CMK (cell line): ENCODE results near the gene OR2T35.
"Not testable (repeated sequence)": the region's sequence is repeated elsewhere in the genome, so short reads cannot be mapped to it uniquely, and the experiment has no call there.

Experiments used
- DNase-seq: peaks from one replicate; pipeline ENCODE4 v3.0.0-alpha.2; 2010; ENCODE audit warnings: low read depth

OR2T35 gene, protein sequence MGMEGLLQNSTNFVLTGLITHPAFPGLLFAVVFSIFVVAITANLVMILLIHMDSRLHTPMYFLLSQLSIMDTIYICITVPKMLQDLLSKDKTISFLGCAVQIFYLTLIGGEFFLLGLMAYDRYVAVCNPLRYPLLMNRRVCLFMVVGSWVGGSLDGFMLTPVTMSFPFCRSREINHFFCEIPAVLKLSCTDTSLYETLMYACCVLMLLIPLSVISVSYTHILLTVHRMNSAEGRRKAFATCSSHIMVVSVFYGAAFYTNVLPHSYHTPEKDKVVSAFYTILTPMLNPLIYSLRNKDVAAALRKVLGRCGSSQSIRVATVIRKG

GRCh38 chr1:248645178-248645577 lies at the start of gene OR2T35:
Gene OR2T35, minus strand, starts transcription at chr1:248645278. Its CDS starts 6,020 bp downstream, at chr1:248639258.
- not testable (repeated sequence) for DNase-seq

DNA sequence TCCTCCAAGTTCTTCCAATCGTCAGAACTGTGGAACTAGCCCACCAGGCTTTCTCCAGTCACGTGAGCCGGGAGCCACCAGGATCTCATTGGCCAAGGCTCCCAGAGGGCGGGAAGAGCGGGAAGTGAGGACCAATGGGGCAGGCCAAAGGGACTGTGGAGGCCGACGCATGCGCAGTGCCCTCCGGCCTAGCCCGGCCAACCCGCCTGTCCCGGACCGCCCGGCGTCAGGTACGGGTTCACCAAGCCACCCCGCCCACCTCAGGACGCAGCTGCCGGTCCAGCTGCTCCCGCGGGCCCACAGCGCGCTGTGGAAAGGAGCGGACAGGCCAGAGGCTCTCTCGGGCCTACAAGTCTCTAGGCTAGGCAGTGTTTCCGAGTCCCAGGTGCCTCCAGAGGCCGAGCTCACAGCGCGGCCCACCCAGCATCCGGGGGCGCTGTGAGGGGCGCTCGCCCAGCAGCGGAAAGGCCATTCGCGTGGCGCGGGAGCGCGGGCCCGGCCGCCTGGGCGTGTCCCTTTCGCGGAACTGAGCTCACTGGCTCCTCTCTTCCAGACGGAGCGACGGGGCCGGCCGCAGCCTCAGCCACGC lies 46.6 kb upstream of the OR2T35 start:
- DNase-seq, result no peak

DNA sequence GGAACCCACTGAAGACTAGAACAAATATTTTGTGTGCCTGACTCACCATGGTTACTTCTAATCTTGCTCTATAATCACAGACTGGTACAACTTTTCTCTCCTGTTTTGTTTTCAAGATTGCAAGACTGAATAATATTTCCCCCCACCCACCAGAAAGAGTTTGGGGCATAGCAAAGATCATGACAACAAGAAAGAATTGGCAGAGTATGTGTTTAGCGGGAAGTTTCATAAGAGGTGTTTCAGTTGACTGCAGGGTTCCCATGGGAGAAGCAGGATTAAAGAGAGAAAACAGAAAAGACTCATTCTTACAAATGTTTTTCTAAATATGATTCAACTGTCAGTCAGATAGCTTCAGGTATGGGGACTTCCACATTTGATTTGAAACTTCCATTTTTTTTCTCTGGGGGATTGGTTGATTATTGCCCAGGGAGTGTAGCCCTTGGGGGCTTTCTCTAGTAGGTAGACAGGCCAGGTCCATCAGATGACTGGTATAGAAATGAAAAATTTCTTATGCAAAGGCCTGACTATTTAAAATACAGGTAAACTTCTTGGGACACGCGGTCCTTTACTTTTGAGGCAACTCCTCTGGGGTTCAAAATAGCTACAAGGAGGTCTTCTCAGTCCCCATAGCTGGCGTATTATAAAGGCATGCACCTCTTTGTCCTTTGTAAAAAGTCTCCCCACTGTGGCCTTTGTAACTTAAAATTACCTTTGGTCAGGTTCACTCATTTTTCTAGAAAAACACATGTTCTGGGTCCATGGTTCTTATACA lies 43.6 kb upstream of the OR2T35 start:
- DNase-seq, result no peak

DNA sequence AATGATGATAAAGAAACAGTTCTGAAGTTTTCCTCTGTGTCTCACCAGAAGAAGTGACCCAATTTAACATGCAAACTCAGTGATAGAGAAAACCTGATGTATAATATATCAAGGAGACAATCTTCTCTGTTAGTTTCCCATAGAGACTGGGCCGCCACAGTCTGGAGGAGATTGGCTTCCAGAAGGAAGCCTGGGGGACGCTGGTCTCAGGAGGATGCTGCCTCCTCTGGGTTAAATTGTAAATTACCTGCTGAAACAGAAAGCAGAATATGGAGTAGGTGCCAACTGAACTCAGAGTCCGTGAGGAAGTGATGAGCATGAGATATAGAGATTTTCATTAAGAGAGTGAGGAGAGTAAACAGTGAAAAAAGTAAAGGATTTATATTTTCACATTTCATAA lies 41.7 kb upstream of the OR2T35 start:
- no peak for DNase-seq

GRCh38 chr1:248681651-248682050 lies 36.6 kb upstream of the OR2T35 start:
- DNase-seq, result no peak

- DNase-seq, result no peak
Observed at GRCh38 chr1:248670003-248670402, 24.9 kb upstream of the OR2T35 start.

DNA sequence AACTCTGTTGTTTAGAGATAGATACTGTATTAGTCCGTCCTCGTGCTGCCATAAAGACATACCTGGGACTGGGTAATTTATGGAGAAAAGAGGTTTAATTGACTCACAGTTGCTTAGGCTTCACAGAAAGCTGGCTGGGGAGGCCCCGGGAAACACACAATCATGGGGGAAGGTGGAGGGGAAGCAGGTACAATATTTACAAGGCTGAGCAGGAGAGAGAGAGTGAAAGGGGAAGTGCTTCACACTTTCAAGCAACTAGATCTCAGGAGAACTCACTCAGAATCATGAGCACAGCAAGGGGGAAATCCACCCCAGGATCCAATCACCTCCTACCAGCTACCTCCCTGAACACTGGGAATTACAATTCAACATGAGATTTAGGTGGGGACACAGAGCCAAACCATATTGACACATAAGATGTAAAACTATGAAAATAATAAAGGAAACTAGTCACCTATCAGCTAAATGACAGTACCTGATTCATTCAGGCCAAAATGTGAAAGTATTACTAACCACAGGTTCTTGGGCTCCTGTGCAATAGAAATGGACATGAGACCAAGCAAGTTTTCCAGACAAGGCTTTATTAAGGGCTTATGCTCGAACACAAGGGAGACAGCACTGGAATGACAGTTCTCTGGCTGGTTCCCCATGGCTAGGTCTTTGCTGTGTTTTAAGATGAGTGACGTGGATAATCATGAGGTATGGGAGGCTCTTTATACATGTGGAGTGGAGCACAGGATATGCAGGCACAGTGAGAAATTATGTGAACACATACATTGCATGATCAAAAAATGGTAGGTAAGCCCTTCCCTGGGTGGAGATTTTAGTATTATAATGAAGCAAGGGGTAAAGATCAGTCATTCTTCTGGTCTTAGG lies 18.6 kb upstream of the OR2T35 start:
- not testable (repeated sequence) for DNase-seq

DNA sequence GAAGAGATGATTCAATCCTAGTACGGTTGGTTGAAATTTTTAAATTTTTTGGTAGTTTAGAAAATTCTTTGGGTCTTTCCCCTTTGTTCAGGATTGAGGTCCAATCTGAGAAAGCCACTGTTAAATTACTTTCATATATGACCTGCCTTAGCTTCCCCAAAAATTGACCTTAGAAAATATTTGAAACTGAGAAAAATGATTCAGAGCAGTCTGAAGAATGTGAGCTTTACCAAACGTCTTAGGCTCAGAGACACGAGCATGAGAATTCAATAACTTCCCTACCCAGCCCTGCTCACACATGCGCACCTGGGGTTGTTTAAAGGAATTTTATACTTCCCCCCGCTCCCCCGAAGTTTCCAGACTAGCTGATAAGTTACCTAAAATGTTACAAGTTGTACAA lies 11.7 kb upstream of the OR2T35 start:
- DNase-seq, result not testable (repeated sequence)

DNA sequence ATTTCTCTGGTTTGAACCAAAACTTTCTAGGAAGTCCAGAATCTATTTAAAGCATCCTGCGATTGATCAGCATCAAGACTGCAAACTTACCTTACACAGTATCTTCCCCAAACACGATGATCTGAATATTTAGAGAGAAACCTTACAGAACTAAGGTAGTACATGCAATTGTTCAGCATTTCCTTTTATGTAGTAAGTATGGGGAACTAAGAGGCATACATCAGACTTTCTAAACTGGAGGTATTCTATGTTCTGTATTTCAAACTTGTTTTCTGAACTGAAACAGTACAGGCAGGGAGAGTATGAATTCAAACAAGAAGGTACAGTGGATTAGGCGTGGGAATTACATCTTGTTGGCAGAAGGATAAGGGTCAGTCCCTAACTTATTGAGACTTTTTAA lies 10.3 kb upstream of the OR2T35 start, which contains the start of gene OR2T27:
Gene OR2T27, minus strand, starts transcription at position 175 of the 400 bp plus-strand sequence. CDS start 4,644 bp downstream, outside the sequence.
- DNase-seq, result not testable (repeated sequence)

DNA sequence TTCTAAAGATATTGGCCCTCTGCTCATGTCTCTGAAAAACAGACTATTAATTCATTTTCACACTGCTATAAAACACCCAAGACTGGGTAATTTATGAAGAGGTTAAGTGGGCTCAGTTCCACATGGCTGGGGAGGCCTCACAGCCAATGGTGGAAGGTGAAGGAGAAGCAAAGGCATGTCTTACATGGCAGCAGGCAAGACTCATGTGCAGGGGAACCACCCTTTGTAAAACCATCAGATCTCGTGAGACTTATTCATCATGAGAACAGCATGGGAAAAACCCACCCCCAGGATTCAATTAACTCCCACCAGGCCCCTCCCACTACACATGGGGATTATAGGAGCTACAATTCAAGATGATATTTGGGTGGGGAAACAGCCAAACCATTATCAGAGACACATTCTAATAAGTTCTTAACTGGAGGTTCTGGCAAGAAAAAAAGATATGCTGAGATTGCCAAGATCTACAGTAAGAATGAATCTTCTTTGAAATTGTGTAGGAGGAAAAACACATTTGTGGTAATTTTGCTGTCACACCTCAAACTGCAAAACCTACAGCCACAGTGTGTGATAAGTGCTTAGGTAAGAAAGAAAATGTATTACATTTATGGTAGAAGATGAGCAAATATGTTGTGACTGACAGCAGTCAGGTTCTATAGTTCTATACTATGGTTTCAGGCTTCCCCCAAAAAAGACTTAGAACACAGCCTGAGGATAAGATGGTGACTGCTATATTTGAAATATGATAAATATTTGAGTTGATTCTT lies 3.9 kb upstream of the OR2T35 start:
- DNase-seq, result not testable (repeated sequence)

GRCh38 chr1:248642971-248643651 lies 2.0 kb downstream of the OR2T35 start:
- DNase-seq, result not testable (repeated sequence)

- DNase-seq, result not testable (repeated sequence)
Observed at GRCh38 chr1:248641583-248641982, 3.5 kb downstream of the OR2T35 start.

- DNase-seq, result not testable (repeated sequence)
Observed at GRCh38 chr1:248640906-248641305, 4.2 kb downstream of the OR2T35 start.

DNA sequence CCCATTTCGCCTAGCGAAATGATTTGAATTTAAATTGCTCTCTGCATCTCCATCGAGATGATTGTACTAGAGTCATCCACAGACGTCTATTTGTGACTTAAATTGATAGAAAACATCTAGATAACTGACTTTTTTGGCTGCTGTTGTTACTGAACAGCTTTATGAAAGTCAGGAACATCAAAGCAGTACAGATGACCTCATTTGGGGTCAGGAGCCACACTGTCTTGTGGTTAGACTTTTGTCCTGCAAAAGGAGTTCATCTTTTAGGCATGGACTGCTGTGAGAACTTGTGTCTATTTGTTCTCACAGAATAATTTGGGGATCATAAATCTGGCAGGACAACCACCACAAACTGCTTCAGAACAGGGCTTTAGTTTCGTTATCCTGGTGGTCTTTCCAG lies 5.4 kb downstream of the OR2T35 start:
- not testable (repeated sequence) for DNase-seq

- not testable (repeated sequence) for DNase-seq
Observed at GRCh38 chr1:248636612-248637011, 8.5 kb downstream of the OR2T35 start.

DNA sequence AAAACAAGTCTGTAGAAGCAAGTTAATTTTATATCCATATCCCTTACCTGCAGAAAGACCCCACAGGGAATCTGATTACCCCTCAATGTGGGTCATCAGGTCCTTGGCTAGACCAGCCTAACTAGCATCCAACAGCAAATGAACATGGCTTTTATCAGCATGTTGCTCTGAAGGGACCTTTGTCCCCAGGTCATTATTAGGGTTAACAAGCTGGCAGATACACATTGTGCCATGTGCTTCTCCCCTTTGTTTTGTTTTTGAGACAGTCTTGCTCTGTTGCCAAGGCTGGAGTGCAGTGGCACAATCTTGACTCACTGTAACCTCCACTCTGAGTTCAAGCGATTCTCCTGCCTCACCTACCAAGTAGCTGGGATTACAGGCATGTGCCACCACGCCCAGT lies 10.1 kb downstream of the OR2T35 start, which contains the start of gene OR2T11:
Gene OR2T11, minus strand, starts transcription at position 101 of the 400 bp plus-strand sequence. CDS start 7,963 bp downstream, outside the sequence.
- not testable (repeated sequence) for DNase-seq

DNA sequence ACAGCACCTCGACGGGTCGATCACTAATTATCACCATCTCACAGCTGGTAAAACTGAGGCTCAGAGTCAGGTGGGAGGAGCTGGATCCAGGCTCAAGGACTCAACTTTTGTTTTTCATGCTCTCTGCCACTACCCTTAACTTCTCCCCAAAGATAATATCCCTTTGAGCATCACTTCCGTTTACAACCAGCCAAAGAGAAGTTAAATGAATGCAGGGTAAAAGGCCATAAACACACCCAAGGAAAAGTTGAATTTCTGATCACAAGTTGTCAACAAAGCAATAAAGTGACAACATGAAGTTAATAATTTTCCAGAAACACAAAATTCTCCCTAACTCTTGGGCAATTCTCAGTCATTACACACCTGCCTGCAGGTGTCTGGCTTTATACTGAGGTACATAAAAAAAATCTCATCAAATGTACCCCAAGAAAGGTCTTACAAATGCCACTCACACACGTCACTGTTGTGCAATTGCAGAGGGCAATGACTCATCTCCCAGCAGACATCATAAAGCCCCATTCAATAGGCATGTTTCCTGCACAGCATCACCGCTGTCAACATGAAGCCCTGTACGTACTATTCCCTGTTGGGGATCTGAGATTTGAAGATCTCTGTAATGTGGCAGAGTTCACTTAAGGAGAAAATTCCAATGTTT lies 13.6 kb downstream of the OR2T35 start:
- no peak for DNase-seq

- no peak for DNase-seq
Observed at GRCh38 chr1:248630551-248630950, 14.5 kb downstream of the OR2T35 start.

DNA sequence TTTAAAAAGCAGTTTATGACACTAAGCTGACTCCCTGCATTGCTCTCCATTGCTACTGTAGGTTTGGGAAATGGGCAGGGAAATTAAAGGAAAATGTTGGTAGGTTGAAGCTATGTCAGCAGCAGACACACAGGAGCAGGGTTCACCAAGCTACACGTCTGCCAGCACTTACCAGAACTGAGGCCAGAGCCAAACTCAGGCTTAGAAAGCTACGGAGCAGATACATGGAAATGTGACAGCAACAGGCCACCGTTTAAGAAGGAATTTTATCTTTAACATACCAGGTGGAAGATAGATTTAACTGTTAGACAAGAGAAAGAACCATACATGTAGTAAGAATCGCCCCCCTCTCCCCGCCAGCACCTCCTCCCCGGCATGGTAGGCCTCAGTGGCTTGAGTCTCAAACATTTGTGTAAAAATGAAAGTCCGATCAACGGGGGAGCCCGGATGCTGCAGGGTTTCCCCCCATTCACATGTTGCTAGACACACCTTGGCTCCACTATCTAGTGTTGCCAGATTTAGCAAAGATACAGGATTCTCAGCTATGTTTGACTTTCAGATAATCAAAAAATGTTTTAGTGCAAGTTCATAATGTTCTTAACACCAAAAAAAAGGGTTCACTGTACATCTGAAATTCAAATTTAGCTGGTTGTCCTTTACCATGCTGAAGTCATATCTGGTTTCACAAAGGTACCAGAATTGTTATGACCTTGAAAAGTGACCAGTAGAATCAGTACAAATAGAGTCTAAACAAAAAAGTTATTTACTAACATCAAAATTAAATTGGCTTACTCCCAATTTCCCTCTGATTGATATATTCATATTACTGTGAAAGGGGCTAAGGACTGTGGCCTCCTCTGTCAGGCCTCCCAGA lies 16.9 kb downstream of the OR2T35 start:
- DNase-seq, result no peak
